CD4-positive, CD25-positive, alpha-beta regulatory T cell (primary cell): ENCODE measurements around the gene OR2V2. TPM values are rescaled to one million over a fixed set of nuclear protein-coding genes. Genes with fewer than 3 reads are reported as not detected.

Experiments
- ATAC-seq, 2 donors: fragments of 150-1000 bp; cut with Tn5 transposase; one replicate each; pipeline ENCODE4 v1.10.0; 2021; ENCODE audit warnings: low read depth in 2 of 2, moderate number of reproducible peaks in 2 of 2, moderate library complexity in 1 of 2
- DNase-seq, 3 donors: peaks; one replicate each; pipeline versions ENCODE4 v3.0.0 to v3.0.0-alpha.2; 2012 to 2022; ENCODE audit warnings: mixed read lengths in 1 of 3
- H3K27ac ChIP-seq: one replicate; pipeline ENCODE4 v1.7.0; 2013; ENCODE audit warnings: mild to moderate bottlenecking, low read length; ENCODE audit not compliant: insufficient read depth, poor library complexity, severe bottlenecking
- H3K27me3 ChIP-seq: one replicate; pipeline ENCODE4 v1.7.0; 2013; ENCODE audit warnings: low read length; ENCODE audit not compliant: control insufficient read depth, insufficient read depth
- H3K36me3 ChIP-seq: one replicate; pipeline ENCODE4 v1.7.0; 2013; ENCODE audit warnings: mild to moderate bottlenecking, low read length, moderate library complexity; ENCODE audit not compliant: control insufficient read depth, insufficient read depth
- H3K4me1 ChIP-seq: 2 replicates; pipeline ENCODE4 v1.7.0; 2013; ENCODE audit warnings: mild to moderate bottlenecking, low read length; ENCODE audit not compliant: insufficient read depth, control insufficient read depth, poor library complexity, severe bottlenecking
- H3K4me3 ChIP-seq: one replicate; pipeline ENCODE4 v1.7.0; 2013; ENCODE audit warnings: low read depth, mild to moderate bottlenecking, low read length, moderate library complexity
- H3K9me3 ChIP-seq, 2 experiments: 1 replicate in 1 of 2; 2 replicates in 1 of 2; pipeline ENCODE4 v1.7.0; 2013; ENCODE audit warnings: low read length in 2 of 2, mild to moderate bottlenecking in 1 of 2, moderate library complexity in 1 of 2; ENCODE audit not compliant: control insufficient read depth in 2 of 2
- H3K27ac Mint-ChIP-seq, 3 donors: one replicate each; pipeline ENCODE4 v1.8.0; 2020 to 2022; ENCODE audit warnings: mild to moderate bottlenecking in 3 of 3, mixed read lengths in 3 of 3, moderate library complexity in 2 of 3
- H3K27me3 Mint-ChIP-seq: one replicate; pipeline ENCODE4 v1.8.0; 2022; ENCODE audit warnings: mild to moderate bottlenecking, mixed read lengths
- H3K36me3 Mint-ChIP-seq: one replicate; pipeline ENCODE4 v1.8.0; 2020; ENCODE audit warnings: mixed read lengths
- H3K4me1 Mint-ChIP-seq, 4 donors: one replicate each; pipeline ENCODE4 v1.8.0; 2020 to 2022; ENCODE audit warnings: mixed read lengths in 4 of 4, mild to moderate bottlenecking in 1 of 4
- H3K4me3 Mint-ChIP-seq, 4 donors: one replicate each; pipeline ENCODE4 v1.8.0; 2020 to 2022; ENCODE audit warnings: mild to moderate bottlenecking in 4 of 4, mixed read lengths in 4 of 4, moderate library complexity in 3 of 4
- H3K9me3 Mint-ChIP-seq, 7 donors: one replicate each; pipeline ENCODE4 v1.8.0; 2020 to 2022; ENCODE audit warnings: mixed read lengths in 7 of 7, mild to moderate bottlenecking in 3 of 7, moderate library complexity in 2 of 7
- polyA plus RNA-seq, 4 donors: library from polyadenylated mRNA; unstranded; fragments of 300-500 nt; fragmentation: Illumina TruSeq; gene quantifications; one replicate each; pipeline ENCODE4 v1.2.3, GENCODE V29; 2021
- total RNA-seq: library from RNA; stranded (reverse); gene quantifications from one replicate; pipeline ENCODE4 v1.2.3, GENCODE V29; 2022

Gene OR2V2
- total and polyA plus RNA-seq, 5 donors from 2014 or later = not detected

DNA sequence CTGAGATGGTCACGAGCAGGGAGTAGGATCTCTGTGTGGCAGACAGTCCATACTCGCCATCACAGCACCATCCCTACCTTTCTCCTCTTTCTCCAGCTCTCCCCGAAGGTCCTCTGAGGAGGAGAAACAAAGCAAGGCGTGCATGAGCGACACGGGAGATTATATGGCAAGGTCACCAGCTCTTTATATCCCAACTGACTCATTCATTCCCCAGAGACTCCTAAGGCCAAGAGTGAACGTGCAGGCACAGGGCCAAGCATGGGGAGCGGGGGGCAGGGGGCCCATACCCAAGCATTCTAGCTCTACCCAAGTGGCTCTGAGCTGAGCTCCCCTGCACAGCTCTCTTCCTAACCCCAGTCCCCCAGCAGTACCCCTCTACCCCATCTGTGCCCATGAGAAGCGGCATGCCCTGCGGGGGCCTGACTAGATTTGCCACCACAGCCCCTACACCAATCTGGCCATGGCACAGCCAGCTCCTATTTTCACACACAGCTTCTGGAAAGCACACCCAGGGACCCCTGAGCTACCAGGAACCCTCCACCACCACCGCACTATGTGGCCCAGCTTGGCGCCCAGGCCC lies 50.8 kb downstream of the OR2V2 start:
- Histone ChIP-seq H3K4me1 (no peaks in the 10 kb centered on the region), H3K9me3 (no peaks in the 10 kb centered on the region), H3K27ac (no peak overlapping the region), H3K36me3 (no peaks in the 10 kb centered on the region), H3K4me3 (no peak overlapping the region), H3K27me3 (peaks cover 3% of the 10 kb centered on the region)
- DNase-seq (no peak), ATAC-seq (no peak)
- Mint-ChIP-seq H3K9me3 (peaks cover 0 to 3% (median 0%) of the 10 kb centered on the region in 7 donors), H3K4me3 (peak overlapping the region in 2 of 4 donors; percentile 44 to 62), H3K4me1 (peaks cover 0 to 9% (median 2%) of the 10 kb centered on the region in 4 donors), H3K36me3 (peaks cover 4% of the 10 kb centered on the region), H3K27me3 (peaks cover 20% of the 10 kb centered on the region), H3K27ac (no peak overlapping the region)

DNA sequence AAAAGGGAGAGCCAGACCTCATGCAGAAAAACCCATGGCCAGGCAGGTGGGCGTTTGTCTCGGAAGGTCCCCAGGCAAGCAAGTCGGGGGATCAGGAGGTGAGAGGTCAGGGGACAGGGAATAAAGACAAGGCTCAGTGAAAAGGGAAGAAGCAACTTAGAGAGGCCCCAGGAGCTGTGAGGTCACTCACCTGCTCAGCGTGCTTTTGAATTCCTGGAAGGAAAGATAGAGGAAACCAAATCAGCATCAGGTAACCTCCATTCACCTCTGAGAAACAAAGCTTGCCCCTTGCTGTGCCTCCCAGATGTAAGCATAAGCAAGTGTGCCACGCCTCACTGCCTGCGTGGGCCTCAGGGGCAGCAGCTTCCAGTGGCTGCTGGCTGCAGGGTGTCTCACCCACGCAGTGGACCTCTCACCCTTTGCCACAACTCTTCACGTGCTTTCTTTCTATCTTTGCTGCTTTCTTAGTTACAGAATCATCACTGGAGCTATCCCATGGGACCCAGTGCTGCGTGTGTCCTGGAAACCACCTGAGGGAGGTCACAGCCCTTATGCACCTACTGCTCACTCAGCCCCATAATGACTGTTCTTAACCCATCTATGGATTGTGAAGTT lies 51.6 kb downstream of the OR2V2 start:
- DNase-seq (no peak), ATAC-seq (no peak)
- H3K27me3 ChIP-seq = peaks cover 3% of the 10 kb centered on the region
- peaks cover 28% of the 10 kb centered on the region for H3K27me3 Mint-ChIP-seq
- H3K36me3 ChIP-seq = no peaks in the 10 kb centered on the region
- no peaks in the 10 kb centered on the region for H3K36me3 Mint-ChIP-seq
- no peak overlapping the region for H3K27ac ChIP-seq
- H3K4me3 Mint-ChIP-seq = peak overlapping the region in 1 of 4 donors; percentile 44
- H3K9me3 Mint-ChIP-seq = peaks cover 0 to 3% (median 0%) of the 10 kb centered on the region in 7 donors
- no peaks in the 10 kb centered on the region for H3K9me3 ChIP-seq
- H3K4me1 ChIP-seq = peaks cover 5% of the 10 kb centered on the region
- no peak overlapping the region for H3K27ac Mint-ChIP-seq
- no peak overlapping the region for H3K4me3 ChIP-seq
- peaks cover 0 to 11% (median 0%) of the 10 kb centered on the region in 4 donors for H3K4me1 Mint-ChIP-seq

DNA sequence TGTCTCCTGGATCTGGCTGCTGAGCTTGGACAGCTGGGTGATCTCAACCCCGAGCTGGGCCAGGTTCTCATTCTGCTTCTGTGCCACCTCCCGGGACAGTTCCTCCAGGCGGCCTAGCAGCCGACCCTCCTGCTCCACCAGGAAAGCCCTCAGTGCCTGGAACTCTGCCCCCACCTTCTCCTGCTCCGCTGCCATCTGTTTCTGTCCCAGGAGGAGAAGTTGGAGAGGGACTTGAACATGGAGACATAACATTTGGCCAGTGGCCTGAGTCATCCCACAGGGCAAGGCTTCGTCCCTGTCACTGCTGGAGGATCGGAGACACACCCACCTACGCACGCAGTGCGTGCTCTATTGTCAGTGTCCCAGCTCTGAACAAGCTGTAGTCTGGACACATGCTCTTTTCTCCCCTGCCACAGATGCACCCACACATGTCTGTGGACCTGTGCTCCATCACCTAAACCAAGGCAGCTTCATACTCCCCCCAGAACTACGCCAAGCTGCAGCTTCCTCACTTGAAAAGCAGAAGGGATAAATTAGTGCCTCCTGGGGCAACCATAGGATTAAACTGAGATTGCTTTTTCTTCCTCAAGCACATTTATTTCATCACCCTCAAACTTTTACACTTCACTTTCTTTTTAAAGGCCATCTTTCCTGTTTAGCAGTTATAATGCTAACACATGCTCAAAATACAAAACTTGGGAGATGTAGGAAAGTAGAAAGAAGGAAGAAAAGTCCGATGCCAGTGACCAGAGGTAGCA lies 52.7 kb downstream of the OR2V2 start:
- peaks cover 0 to 14% (median 0%) of the 10 kb centered on the region in 4 donors for H3K4me1 Mint-ChIP-seq
- ATAC-seq (no peak), DNase-seq (no peak)
- peaks cover 32% of the 10 kb centered on the region for H3K27me3 Mint-ChIP-seq
- peak overlapping the region in 1 of 4 donors; percentile 67 for H3K4me3 Mint-ChIP-seq
- Histone ChIP-seq H3K27me3 (peaks cover 3% of the 10 kb centered on the region), H3K27ac (no peak overlapping the region), H3K4me3 (no peak overlapping the region), H3K4me1 (peaks cover 15% of the 10 kb centered on the region), H3K36me3 (no peaks in the 10 kb centered on the region), H3K9me3 (no peaks in the 10 kb centered on the region)
- H3K27ac Mint-ChIP-seq = no peak overlapping the region
- peaks cover 0 to 2% (median 0%) of the 10 kb centered on the region in 7 donors for H3K9me3 Mint-ChIP-seq
- H3K36me3 Mint-ChIP-seq = no peaks in the 10 kb centered on the region

DNA sequence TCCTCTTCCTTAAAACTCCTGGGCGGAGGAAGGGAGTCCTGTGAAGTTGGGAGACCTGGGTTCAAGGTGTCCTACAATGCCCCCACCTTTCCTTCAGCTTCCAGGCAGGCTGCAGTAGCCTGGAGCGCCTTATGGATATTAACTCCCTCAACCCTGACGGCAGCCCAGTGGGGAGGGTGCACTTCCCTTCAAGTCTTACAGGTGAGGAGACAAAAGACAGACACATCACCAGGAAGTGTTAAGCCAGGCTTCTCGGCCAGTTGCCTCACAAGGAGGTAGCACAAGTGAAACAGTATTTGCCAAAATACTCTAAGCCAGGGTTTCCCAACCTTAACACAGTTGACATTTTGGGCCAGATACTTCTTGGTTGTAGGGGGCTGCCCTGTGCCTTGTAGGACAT lies 53.4 kb downstream of the OR2V2 start:
- Mint-ChIP-seq H3K9me3 (peaks cover 0 to 3% (median 0%) of the 10 kb centered on the region in 7 donors), H3K27ac (no peak overlapping the region), H3K27me3 (peaks cover 40% of the 10 kb centered on the region), H3K4me1 (peaks cover 0 to 15% (median 4%) of the 10 kb centered on the region in 4 donors), H3K4me3 (peak overlapping the region in 2 of 4 donors; percentile 55 to 77), H3K36me3 (peaks cover under 1% of the 10 kb centered on the region)
- ATAC-seq (no peak), DNase-seq (no peak)
- no peak overlapping the region for H3K4me3 ChIP-seq
- H3K27me3 ChIP-seq = peaks cover 3% of the 10 kb centered on the region
- H3K36me3 ChIP-seq = no peaks in the 10 kb centered on the region
- H3K4me1 ChIP-seq = peaks cover 22% of the 10 kb centered on the region
- no peaks in the 10 kb centered on the region for H3K9me3 ChIP-seq
- no peak overlapping the region for H3K27ac ChIP-seq

DNA sequence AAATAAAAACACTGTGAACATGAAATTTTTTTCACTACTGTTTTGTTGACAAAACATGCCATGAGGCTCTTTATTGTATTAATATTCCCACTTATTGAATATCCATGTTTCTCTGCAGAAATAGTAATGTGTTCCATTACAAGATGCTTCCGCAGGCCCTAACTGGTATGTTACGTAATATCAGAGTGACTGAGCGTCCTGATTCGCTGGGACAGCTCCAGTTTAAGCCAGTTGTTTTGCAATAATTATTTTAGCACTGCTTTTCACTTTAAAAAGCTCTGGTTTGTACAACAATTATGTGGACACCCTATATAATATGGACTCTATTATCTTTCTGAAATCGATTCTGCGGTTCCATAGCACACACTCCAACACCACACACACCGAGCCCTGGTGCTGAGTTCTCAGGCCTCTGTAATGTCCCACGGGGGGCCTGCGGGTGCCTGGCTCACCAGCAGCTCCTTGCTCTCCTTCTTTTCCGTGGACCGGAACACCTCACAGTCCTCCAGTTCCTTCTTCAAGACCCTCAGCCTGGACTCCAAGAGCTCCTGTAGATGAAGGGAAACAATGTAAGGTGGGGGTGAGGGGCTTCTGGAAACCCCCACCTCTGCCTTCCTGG lies 55.8 kb downstream of the OR2V2 start:
- Mint-ChIP-seq H3K4me1 (peaks cover 11 to 37% (median 25%) of the 10 kb centered on the region in 4 donors), H3K4me3 (peak overlapping the region in 3 of 4 donors; percentile 78 to 91 (median 85)), H3K27me3 (peaks cover 60% of the 10 kb centered on the region), H3K9me3 (peaks cover 0 to 11% (median 3%) of the 10 kb centered on the region in 7 donors), H3K36me3 (peaks cover 7% of the 10 kb centered on the region), H3K27ac (no peak overlapping the region)
- no peaks in the 10 kb centered on the region for H3K36me3 ChIP-seq
- peaks cover 41% of the 10 kb centered on the region for H3K4me1 ChIP-seq
- DNase-seq (no peak), ATAC-seq (no peak)
- no peak overlapping the region for H3K27ac ChIP-seq
- no peaks in the 10 kb centered on the region for H3K9me3 ChIP-seq
- no peak overlapping the region for H3K4me3 ChIP-seq
- peaks cover 8% of the 10 kb centered on the region for H3K27me3 ChIP-seq

DNA sequence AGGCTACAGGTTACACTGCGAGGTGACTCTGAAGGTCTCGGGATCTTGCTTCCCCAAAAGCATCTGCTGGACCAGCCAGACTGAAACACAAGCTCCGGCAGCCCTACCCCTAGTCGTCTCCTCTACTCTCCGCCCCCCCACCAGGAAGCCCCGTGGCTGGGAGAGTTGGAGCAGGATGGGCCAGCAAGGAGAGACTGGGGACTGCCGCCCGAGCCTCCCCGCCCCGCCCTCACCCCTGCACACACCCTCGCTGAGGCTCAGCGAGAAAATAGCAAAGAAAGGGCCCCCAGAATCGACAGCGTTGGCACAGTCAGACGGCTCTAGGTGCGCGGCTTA lies 56.4 kb downstream of the OR2V2 start:
- Mint-ChIP-seq H3K27me3 (peaks cover 60% of the 10 kb centered on the region), H3K36me3 (peaks cover 7% of the 10 kb centered on the region), H3K4me3 (peak overlapping the region; percentile 78 to 94 (median 88)), H3K9me3 (peaks cover 0 to 9% (median 3%) of the 10 kb centered on the region in 7 donors), H3K27ac (peak overlapping the region in 1 of 3 donors; percentile 56), H3K4me1 (peaks cover 14 to 38% (median 27%) of the 10 kb centered on the region in 4 donors)
- Histone ChIP-seq H3K4me3 (no peak overlapping the region), H3K4me1 (peaks cover 41% of the 10 kb centered on the region), H3K27me3 (peaks cover 8% of the 10 kb centered on the region), H3K27ac (no peak overlapping the region), H3K36me3 (no peaks in the 10 kb centered on the region), H3K9me3 (no peaks in the 10 kb centered on the region)
- DNase-seq = peak in 1 of 3 donors; percentile 16
- ATAC-seq = no peak

DNA sequence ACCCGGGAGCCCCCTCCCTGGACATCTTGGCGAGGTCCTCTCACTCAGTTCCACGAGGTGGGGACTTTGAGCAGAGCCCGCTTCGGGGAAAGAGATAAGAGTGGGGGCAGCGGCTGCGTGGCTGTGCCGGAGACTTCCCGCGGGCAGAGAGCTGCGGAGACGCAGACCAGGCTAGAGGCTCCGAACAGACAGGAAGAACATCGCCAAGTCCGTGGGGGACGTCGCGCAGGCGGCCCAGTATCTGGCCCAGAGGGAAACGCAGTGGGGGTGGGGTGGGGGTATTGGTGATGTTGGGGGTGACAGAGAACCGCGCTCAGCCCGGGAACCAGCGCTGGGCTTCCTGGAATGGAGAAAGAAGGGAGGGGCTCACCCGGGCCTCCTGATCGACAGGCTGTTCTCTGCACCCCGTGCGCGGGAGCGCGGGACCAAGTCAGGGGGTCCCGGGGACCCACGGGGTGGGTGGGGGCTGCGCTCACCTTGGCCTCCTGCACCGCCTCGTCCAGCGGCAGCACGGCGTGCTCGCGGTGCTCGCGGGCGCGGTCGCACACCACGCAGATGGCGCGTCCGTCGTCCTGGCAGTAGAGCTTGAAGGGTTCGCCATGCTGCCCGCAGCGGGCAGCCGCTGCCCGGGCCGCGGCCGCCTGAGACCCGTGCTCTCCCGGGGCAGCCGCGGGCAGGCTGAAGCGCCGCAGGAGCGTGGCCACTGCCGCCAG lies 56.9 kb downstream of the OR2V2 start:
- DNase-seq = peak in 1 of 3 donors; percentile 23
- H3K4me3 Mint-ChIP-seq = peak overlapping the region; percentile 78 to 94 (median 88)
- peaks cover 14 to 38% (median 27%) of the 10 kb centered on the region in 4 donors for H3K4me1 Mint-ChIP-seq

More for the DNA sequence above, 56.9 kb downstream of the OR2V2 start:
- Histone ChIP-seq H3K27me3 (peaks cover 8% of the 10 kb centered on the region), H3K9me3 (no peaks in the 10 kb centered on the region), H3K4me1 (peaks cover 41% of the 10 kb centered on the region), H3K4me3 (no peak overlapping the region), H3K36me3 (no peaks in the 10 kb centered on the region), H3K27ac (no peak overlapping the region)
- Mint-ChIP-seq H3K27ac (peak overlapping the region in 1 of 3 donors; percentile 56), H3K9me3 (peaks cover 0 to 9% (median 3%) of the 10 kb centered on the region in 7 donors), H3K36me3 (peaks cover 7% of the 10 kb centered on the region), H3K27me3 (peaks cover 60% of the 10 kb centered on the region)
- ATAC-seq = no peak
